Gastroesophageal sphincter (tissue), 4 donors: ENCODE measurements around the gene RNF19B. TPM values are rescaled to one million over a fixed set of nuclear protein-coding genes. Genes with fewer than 3 reads are reported as not detected.

Experiments
- ATAC-seq: fragments of 150-250 bp; one replicate; pipeline ENCODE4 v1.9.1; 2016; ENCODE audit warnings: mild to moderate bottlenecking, moderate library complexity
- H3K27ac ChIP-seq, 4 donors: fragments of 200-600 bp; sonication (generic) in 3 of 4; 1 replicate in 3 of 4; 2 replicates in 1 of 4; pipeline ENCODE4 v1.5.1; 2016 to 2019
- H3K27me3 ChIP-seq: fragments of 200-600 bp; sonication (generic); one replicate; pipeline ENCODE4 v1.5.1; 2019
- H3K36me3 ChIP-seq, 2 donors: fragments of 200-600 bp; sonication (generic); one replicate each; pipeline ENCODE4 v1.5.1; 2019; ENCODE audit warnings: control low read depth in 1 of 2
- H3K4me1 ChIP-seq, 3 donors: fragments of 200-600 bp; sonication (generic); 1 replicate in 2 of 3; 2 replicates in 1 of 3; pipeline ENCODE4 v1.5.1; 2016 to 2019; ENCODE audit warnings: control low read depth in 2 of 3
- H3K4me3 ChIP-seq, 2 donors: fragments of 200-600 bp; sonication (generic); one replicate each; pipeline ENCODE4 v1.5.1; 2019; ENCODE audit warnings: mild to moderate bottlenecking in 1 of 2, moderate library complexity in 1 of 2
- H3K9me3 ChIP-seq, 3 donors: fragments of 200-600 bp; sonication (generic); one replicate each; pipeline ENCODE4 v1.5.1; 2017 to 2019; ENCODE audit warnings: control low read depth in 2 of 3
- CTCF ChIP-seq, 4 experiments: fragments of 200-600 bp in 2 of 4; fragments of 450-650 bp in 2 of 4; sonication (generic) in 1 of 4; IDR thresholded peaks; one replicate each; pipeline ENCODE4 v1.5.1; 2017 to 2019; ENCODE audit warnings: antibody characterized with exemption in 4 of 4, mild to moderate bottlenecking in 2 of 4, moderate library complexity in 2 of 4
- EP300 ChIP-seq: sonication (generic); formaldehyde crosslinking; IDR thresholded peaks from one replicate; pipeline ENCODE4 v1.6.1; 2017; ENCODE audit warnings: antibody characterized with exemption, mild to moderate bottlenecking
- POLR2A ChIP-seq, 2 donors: fragments of 450-650 bp; IDR thresholded peaks; one replicate each; pipeline ENCODE4 v1.6.1; 2017; ENCODE audit warnings: antibody characterized with exemption in 2 of 2, mild to moderate bottlenecking in 2 of 2, moderate library complexity in 1 of 2
- POLR2AphosphoS5 ChIP-seq: sonication (generic); formaldehyde crosslinking; IDR thresholded peaks from one replicate; pipeline ENCODE4 v1.6.1; 2017; ENCODE audit warnings: antibody characterized with exemption
- WGBS, 2 donors: methylation state at CpG; one replicate each; pipeline ENCODE4 v1.1.5; 2018; ENCODE audit warnings: low coverage in 1 of 2; 5-methylcytosine and 5-hydroxymethylcytosine counted together
- total RNA-seq, 4 donors: library from RNA; depleted of rRNA; stranded (reverse); fragments of >200 nt; gene quantifications; one replicate each; pipeline ENCODE4 v1.1.0, GENCODE V29; 2016

Gene RNF19B
- 10 to 100 TPM; 19.5 to 25.2 (median 21.8) TPM for total RNA-seq

- no peaks in the 10 kb centered on the region for H3K36me3 ChIP-seq
- peaks cover 0 to 51% (median 13%) of the 10 kb centered on the region in 3 donors for H3K4me1 ChIP-seq
- TF ChIP-seq POLR2A (IDR thresholded peaks at IDR 0.05) (peak; percentile 99), CTCF (IDR thresholded peaks at IDR 0.05) (peak in 3 of 4 experiments; percentile 20 to 63 (median 44)), EP300 (no peak), POLR2AphosphoS5 (peak; percentile 99)
- WGBS, 2 donors = 0 to 3% methylated on average over 4 to 6 of the region's 83 CpGs
- peak; percentile 99 for ATAC-seq
- H3K9me3 ChIP-seq = no peaks in the 10 kb centered on the region
- H3K4me3 ChIP-seq = peak within 1 kb of the TSS; percentile 51 to 95
- H3K27me3 ChIP-seq = no peaks in the 10 kb centered on the region
- H3K27ac ChIP-seq = peak within 1 kb of the TSS; percentile 93 to 98 (median 96)
Observed at GRCh38 chr1:32964461-32965250, at the start of gene RNF19B. RNF19B (minus strand) TSS chr1:32964809; CDS start chr1:32964685, 124 bp downstream.

- WGBS, 2 donors = 75 to 86% methylated on average over 1 of the region's 1 CpG
- TF ChIP-seq CTCF (IDR thresholded peaks at IDR 0.05) (no peak), EP300 (no peak), POLR2AphosphoS5 (no peak), POLR2A (IDR thresholded peaks at IDR 0.05) (no peak)
- no peak overlapping the region for H3K4me3 ChIP-seq
- peaks cover 7 to 38% (median 20%) of the 10 kb centered on the region in 3 donors for H3K4me1 ChIP-seq
- H3K9me3 ChIP-seq = no peaks in the 10 kb centered on the region
- peaks cover 0 to 63% of the 10 kb centered on the region in 2 donors for H3K36me3 ChIP-seq
- H3K27ac ChIP-seq = no peak overlapping the region
- no peak for ATAC-seq
- H3K27me3 ChIP-seq = no peaks in the 10 kb centered on the region
Observed at GRCh38 chr1:33013791-33014190, 49.2 kb upstream of the RNF19B start.

- H3K4me1 ChIP-seq = peaks cover 7 to 47% (median 20%) of the 10 kb centered on the region in 3 donors
- no peak for ATAC-seq
- no peak overlapping the region for H3K4me3 ChIP-seq
- H3K27me3 ChIP-seq = no peaks in the 10 kb centered on the region
- 47 to 48% methylated on average over 3 of the region's 3 CpGs for WGBS, 2 donors
- peak overlapping the region; percentile 27 to 82 (median 78) for H3K27ac ChIP-seq
- H3K36me3 ChIP-seq = peaks cover 0 to 56% of the 10 kb centered on the region in 2 donors
- no peak for TF ChIP-seq CTCF (IDR thresholded peaks at IDR 0.05)
- TF ChIP-seq POLR2AphosphoS5 = peak; percentile 26
- TF ChIP-seq POLR2A (IDR thresholded peaks at IDR 0.05) = no peak
- no peaks in the 10 kb centered on the region for H3K9me3 ChIP-seq
Observed at GRCh38 chr1:33012165-33012564, 47.6 kb upstream of the RNF19B start.

- Histone ChIP-seq H3K9me3 (no peaks in the 10 kb centered on the region), H3K27ac (peak overlapping the region; percentile 30 to 82 (median 78)), H3K27me3 (no peaks in the 10 kb centered on the region), H3K36me3 (peaks cover 0 to 51% of the 10 kb centered on the region in 2 donors), H3K4me1 (peaks cover 7 to 57% (median 20%) of the 10 kb centered on the region in 3 donors), H3K4me3 (no peak overlapping the region)
- 4 to 22% methylated on average over 5 of the region's 5 CpGs for WGBS, 2 donors
- TF ChIP-seq POLR2A (IDR thresholded peaks at IDR 0.05) (no peak), CTCF (IDR thresholded peaks at IDR 0.05) (no peak), POLR2AphosphoS5 (peak; percentile 97), EP300 (no peak)
- ATAC-seq = peak; percentile 64
Observed at GRCh38 chr1:33010932-33011731, 46.5 kb upstream of the RNF19B start.
